Measurements from ENCODE around the gene RAD9A.

RAD9A gene

DNA sequence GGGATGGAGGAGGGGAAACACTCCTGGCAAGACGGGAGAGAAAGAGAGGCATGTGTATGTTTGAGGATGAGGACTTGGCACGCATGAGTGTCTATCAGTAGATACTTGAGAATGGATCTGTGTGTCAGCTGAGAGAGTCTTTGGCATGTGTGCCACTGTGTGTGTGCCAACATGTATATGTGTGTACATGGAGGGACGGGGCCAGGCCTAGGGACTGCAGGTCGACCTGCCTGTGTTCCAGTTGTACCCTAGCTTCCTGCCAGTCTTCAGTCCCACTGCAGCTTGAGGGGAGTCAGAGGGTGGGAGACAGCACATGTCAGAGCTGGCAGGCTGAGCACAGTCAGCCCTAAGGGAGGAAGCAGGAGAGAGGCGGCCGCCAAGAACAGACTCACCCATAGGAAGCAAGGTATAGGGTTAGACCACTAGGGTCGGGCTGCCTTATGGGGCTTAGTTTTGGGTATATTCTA is 24.0 kb upstream of the RAD9A start:
- TF ChIP-seq, protein P1, sequence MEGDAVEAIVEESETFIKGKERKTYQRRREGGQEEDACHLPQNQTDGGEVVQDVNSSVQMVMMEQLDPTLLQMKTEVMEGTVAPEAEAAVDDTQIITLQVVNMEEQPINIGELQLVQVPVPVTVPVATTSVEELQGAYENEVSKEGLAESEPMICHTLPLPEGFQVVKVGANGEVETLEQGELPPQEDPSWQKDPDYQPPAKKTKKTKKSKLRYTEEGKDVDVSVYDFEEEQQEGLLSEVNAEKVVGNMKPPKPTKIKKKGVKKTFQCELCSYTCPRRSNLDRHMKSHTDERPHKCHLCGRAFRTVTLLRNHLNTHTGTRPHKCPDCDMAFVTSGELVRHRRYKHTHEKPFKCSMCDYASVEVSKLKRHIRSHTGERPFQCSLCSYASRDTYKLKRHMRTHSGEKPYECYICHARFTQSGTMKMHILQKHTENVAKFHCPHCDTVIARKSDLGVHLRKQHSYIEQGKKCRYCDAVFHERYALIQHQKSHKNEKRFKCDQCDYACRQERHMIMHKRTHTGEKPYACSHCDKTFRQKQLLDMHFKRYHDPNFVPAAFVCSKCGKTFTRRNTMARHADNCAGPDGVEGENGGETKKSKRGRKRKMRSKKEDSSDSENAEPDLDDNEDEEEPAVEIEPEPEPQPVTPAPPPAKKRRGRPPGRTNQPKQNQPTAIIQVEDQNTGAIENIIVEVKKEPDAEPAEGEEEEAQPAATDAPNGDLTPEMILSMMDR (IDR thresholded peaks at IDR 0.05; ENCODE audit: low read length, missing control alignments): no peak
- no peak for DNase-seq (ENCODE audit: low read depth)
- H3K4me3 ChIP-seq (replicated peaks; ENCODE audit: low read depth, low read length): no peak overlapping the region

- TF ChIP-seq, protein P1 (IDR thresholded peaks at IDR 0.05; ENCODE audit: low read length, missing control alignments): no peak
- no peak overlapping the region for H3K4me3 ChIP-seq (replicated peaks; ENCODE audit: low read depth, low read length)
- no peak for DNase-seq (ENCODE audit: low read depth)
These were observed 23.2 kb upstream of the RAD9A start for GRCh38 chr11:67368621-67369020.

DNA sequence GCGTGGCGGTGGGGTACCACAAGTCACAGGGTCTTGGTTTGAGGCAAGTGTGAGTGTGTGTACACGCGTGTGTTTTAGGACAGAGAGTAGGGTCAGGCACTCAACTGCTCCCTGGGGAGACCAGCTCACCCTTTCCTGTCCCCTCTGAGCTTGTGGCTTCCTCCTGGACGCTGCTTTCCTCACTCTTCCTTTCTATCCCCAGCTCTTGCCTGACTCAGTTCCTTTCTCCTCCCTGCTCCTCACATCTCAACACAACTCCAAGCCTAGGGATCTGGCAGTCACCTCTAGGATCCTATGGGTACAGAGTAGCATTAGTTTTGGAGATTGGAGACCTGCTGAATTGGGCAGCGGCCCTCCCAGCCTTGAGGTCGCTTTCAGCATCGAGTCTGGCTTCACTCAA is 22.5 kb upstream of the RAD9A start:
- no peak overlapping the region for H3K4me3 ChIP-seq (replicated peaks; ENCODE audit: low read depth, low read length)
- TF ChIP-seq, protein P1 (IDR thresholded peaks at IDR 0.05; ENCODE audit: low read length, missing control alignments): no peak
- DNase-seq (ENCODE audit: low read depth): no peak

- peak; percentile 42 for DNase-seq (ENCODE audit: low read depth)
- H3K4me3 ChIP-seq (replicated peaks; ENCODE audit: low read depth, low read length): no peak overlapping the region
- TF ChIP-seq, protein P1 (IDR thresholded peaks at IDR 0.05; ENCODE audit: low read length, missing control alignments): no peak
These were observed 21.9 kb upstream of the RAD9A start for GRCh38 chr11:67369801-67370284.

DNA sequence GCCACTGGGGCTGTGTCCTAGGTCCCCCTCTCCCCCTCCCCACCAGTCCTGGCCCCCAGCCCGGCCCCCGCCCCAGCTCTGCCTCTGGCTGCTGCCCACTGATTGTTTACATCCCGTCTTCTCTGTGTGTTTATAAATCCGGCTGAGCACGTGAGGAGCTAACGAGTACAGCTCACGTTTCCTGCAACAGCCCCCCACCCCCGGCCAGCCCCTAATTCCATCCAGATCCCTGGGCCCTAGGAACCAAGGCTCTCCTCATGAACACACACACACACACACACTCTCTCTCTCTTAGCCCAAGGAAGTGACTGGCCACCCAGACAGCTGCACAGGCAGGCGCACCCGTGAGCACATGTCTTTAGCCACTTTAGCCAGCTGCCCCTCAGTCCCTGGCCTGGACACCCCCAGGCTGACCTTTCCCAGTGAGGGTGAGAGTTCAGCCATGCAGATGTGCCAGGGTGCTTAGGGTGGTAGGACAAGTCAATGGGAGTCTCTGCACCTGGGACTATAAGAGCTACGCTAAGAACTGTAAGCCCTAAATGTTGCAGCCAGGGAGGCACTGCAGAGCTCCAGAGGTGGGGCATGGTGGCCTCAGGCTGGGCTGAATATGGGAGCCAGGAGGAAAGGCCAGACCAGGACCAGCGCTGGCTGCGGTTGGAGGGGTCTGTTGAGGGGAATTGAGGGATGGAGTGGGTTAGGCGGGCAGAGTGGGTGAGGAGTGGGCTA is 21.3 kb upstream of the RAD9A start:
- TF ChIP-seq, protein P1 (IDR thresholded peaks at IDR 0.05; ENCODE audit: low read length, missing control alignments): no peak
- peak; percentile 55 for DNase-seq (ENCODE audit: low read depth)
- peak overlapping the region; percentile 64 for H3K4me3 ChIP-seq (replicated peaks; ENCODE audit: low read depth, low read length)

- H3K4me3 ChIP-seq (replicated peaks; ENCODE audit: low read depth, low read length): peak overlapping the region; percentile 64
- TF ChIP-seq, protein P1 (IDR thresholded peaks at IDR 0.05; ENCODE audit: low read length, missing control alignments): peak; percentile 53
- DNase-seq (ENCODE audit: low read depth): peak; percentile 61
These were observed 20.4 kb upstream of the RAD9A start for GRCh38 chr11:67371189-67371910.

Measured in fibroblast of pulmonary artery (primary cell).